ENCODE data around the gene DST. TPM values are rescaled to one million over a fixed set of nuclear protein-coding genes. Genes with fewer than 3 reads are reported as not detected.
"Not testable (repeated sequence)": the region's sequence is repeated elsewhere in the genome, so short reads cannot be mapped to it uniquely, and the experiment has no call there.

Gene DST
- total RNA-seq, 1 donor from 2014 or later, result 124 TPM

DNA sequence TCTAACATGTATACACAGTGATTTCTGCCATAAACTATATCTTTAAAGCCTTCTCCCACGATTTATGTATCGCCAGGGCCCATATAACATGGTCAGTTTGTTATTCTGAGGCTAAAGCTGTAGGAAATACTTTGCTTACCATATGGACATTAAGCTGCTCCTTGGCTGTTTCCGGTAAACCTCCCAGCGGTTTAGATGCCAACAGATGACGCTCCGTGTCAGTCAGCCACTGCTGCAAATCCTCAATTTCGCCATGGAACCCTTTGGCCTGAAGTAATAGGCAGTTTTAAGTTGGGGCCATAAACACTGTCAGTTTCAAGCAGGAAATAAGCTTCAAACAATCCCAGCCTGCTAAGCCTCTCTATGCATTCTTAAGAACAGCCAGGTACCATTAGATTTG, 145.4 kb downstream of the DST start:
- no peaks in the 10 kb centered on the region for H3K27me3 Mint-ChIP-seq (ENCODE audit: low read depth)
- H3K4me3 Mint-ChIP-seq, result no peak overlapping the region
- TF ChIP-seq, protein P1, sequence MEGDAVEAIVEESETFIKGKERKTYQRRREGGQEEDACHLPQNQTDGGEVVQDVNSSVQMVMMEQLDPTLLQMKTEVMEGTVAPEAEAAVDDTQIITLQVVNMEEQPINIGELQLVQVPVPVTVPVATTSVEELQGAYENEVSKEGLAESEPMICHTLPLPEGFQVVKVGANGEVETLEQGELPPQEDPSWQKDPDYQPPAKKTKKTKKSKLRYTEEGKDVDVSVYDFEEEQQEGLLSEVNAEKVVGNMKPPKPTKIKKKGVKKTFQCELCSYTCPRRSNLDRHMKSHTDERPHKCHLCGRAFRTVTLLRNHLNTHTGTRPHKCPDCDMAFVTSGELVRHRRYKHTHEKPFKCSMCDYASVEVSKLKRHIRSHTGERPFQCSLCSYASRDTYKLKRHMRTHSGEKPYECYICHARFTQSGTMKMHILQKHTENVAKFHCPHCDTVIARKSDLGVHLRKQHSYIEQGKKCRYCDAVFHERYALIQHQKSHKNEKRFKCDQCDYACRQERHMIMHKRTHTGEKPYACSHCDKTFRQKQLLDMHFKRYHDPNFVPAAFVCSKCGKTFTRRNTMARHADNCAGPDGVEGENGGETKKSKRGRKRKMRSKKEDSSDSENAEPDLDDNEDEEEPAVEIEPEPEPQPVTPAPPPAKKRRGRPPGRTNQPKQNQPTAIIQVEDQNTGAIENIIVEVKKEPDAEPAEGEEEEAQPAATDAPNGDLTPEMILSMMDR (conservative IDR thresholded peaks at IDR 0.05), result no peak
- no peaks in the 10 kb centered on the region for H3K9me3 Mint-ChIP-seq
- peaks cover 13% of the 10 kb centered on the region for H3K36me3 Mint-ChIP-seq (ENCODE audit: low read depth)
- no peak overlapping the region for H3K27ac Mint-ChIP-seq (ENCODE audit: unreplicated experiment)
- no peaks in the 10 kb centered on the region for H3K4me1 Mint-ChIP-seq
- no peak for DNase-seq (ENCODE audit: low read depth, low spot score)

GRCh38 chr6:56496650-56497049, 146.0 kb downstream of the DST start:
- H3K36me3 Mint-ChIP-seq (ENCODE audit: low read depth), result peaks cover 16% of the 10 kb centered on the region
- H3K9me3 Mint-ChIP-seq; H3K27ac Mint-ChIP-seq (ENCODE audit: unreplicated experiment); H3K4me1 Mint-ChIP-seq; DNase-seq (ENCODE audit: low read depth, low spot score); H3K4me3 Mint-ChIP-seq; H3K27me3 Mint-ChIP-seq (ENCODE audit: low read depth): not testable (repeated sequence)

- no peak for DNase-seq (ENCODE audit: low read depth, low spot score)
- Mint-ChIP-seq H3K36me3 (ENCODE audit: low read depth) (peaks cover 20% of the 10 kb centered on the region), H3K4me1 (no peaks in the 10 kb centered on the region), H3K27me3 (ENCODE audit: low read depth) (no peaks in the 10 kb centered on the region), H3K9me3 (no peaks in the 10 kb centered on the region), H3K4me3 (no peak overlapping the region), H3K27ac (ENCODE audit: unreplicated experiment) (no peak overlapping the region)
- TF ChIP-seq, protein P1 (conservative IDR thresholded peaks at IDR 0.05), result no peak
These were observed 147.0 kb downstream of the DST start for GRCh38 chr6:56495654-56496053.

DNA sequence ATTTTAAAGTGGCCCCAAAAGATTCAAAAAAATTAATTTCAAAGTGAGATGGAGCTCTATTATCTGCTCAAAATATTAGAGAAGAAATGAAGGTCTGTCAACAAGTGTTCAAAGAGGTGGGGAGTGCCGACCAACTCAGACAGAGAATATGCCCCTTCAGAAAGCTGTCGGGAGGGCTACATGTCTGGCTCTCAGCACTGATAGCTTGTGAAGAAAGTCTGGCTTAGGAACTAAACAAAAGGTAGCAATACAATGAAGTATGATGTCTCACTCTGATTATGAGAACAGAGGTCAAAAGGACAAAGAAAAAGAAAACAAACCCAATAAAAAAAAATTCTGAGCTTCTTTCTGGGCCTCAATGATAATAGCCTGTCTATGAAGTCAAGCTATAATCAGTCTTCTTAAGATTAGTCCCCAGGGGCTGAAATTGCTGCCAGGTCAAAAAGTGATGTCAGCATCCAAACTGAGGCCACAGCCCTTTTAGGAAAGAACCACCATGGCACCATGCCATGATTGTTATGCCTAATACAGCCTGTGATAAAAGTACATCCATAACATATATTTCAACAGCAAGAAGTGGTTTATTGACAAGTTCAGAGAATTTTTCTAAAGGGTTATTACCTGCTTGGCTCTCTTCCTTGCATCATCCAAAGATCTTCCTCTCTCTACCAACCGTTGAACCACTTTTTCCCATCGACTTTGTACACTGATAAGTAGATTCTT, 150.9 kb downstream of the DST start:
- Mint-ChIP-seq H3K36me3 (ENCODE audit: low read depth) (peaks cover 23% of the 10 kb centered on the region), H3K9me3 (peaks cover 2% of the 10 kb centered on the region)
- TF ChIP-seq, protein P1 (conservative IDR thresholded peaks at IDR 0.05), result no peak

GRCh38 chr6:56490993-56491392, 151.7 kb downstream of the DST start:
- TF ChIP-seq, protein P1 (conservative IDR thresholded peaks at IDR 0.05), result no peak
- DNase-seq (ENCODE audit: low read depth, low spot score), result no peak
- peaks cover 6% of the 10 kb centered on the region for H3K9me3 Mint-ChIP-seq
- H3K4me3 Mint-ChIP-seq, result no peak overlapping the region
- no peak overlapping the region for H3K27ac Mint-ChIP-seq (ENCODE audit: unreplicated experiment)
- H3K4me1 Mint-ChIP-seq, result no peaks in the 10 kb centered on the region
- no peaks in the 10 kb centered on the region for H3K27me3 Mint-ChIP-seq (ENCODE audit: low read depth)
- peaks cover 25% of the 10 kb centered on the region for H3K36me3 Mint-ChIP-seq (ENCODE audit: low read depth)

More for the DNA sequence above, 150.9 kb downstream of the DST start:
- Mint-ChIP-seq H3K4me3 (no peak overlapping the region), H3K27ac (ENCODE audit: unreplicated experiment) (no peak overlapping the region), H3K27me3 (ENCODE audit: low read depth) (no peaks in the 10 kb centered on the region), H3K4me1 (no peaks in the 10 kb centered on the region)
- DNase-seq (ENCODE audit: low read depth, low spot score), result no peak

GRCh38 chr6:56489559-56489958, 153.1 kb downstream of the DST start:
- H3K9me3 Mint-ChIP-seq, result peaks cover 6% of the 10 kb centered on the region
- H3K27ac Mint-ChIP-seq (ENCODE audit: unreplicated experiment), result no peak overlapping the region
- TF ChIP-seq, protein P1 (conservative IDR thresholded peaks at IDR 0.05), result no peak
- H3K36me3 Mint-ChIP-seq (ENCODE audit: low read depth), result peaks cover 32% of the 10 kb centered on the region
- DNase-seq (ENCODE audit: low read depth, low spot score), result no peak
- H3K4me1 Mint-ChIP-seq, result no peaks in the 10 kb centered on the region
- no peaks in the 10 kb centered on the region for H3K27me3 Mint-ChIP-seq (ENCODE audit: low read depth)
- H3K4me3 Mint-ChIP-seq, result no peak overlapping the region
